ENCODE results near the gene PDCD2. TPM values are rescaled to one million over a fixed set of nuclear protein-coding genes. Genes with fewer than 3 reads are reported as not detected.

Gene PDCD2
- total and polyA plus RNA-seq, 9 of the 15 experiments (the other 6 are each of a cell fraction or from before 2014, with no cell fraction given), result 67.3 to 430 (median 318) TPM

DNA sequence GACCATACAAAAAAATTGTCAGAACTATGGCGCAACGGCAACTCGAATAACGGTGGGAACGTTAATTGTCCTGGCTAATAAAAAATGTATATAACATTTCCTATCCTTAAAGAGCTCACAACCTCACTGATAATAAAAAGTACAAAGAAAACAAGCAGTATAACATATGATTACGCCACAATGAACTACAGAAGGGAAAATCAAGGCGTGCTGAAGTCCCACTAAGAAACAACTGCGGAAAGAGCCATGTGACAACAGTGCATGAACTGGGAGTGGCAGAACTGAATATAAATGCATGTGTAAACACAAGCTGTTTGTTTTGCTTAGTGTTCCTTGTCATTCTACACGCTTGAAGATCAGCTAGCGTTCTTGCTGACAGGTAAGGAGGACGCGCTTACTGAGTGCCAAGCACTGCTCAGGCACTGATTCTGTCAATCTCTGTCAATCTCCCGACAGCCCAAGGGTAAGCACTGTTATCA lies 30.9 kb downstream of the PDCD2 start (continued):
- TF ChIP-seq, protein P1, sequence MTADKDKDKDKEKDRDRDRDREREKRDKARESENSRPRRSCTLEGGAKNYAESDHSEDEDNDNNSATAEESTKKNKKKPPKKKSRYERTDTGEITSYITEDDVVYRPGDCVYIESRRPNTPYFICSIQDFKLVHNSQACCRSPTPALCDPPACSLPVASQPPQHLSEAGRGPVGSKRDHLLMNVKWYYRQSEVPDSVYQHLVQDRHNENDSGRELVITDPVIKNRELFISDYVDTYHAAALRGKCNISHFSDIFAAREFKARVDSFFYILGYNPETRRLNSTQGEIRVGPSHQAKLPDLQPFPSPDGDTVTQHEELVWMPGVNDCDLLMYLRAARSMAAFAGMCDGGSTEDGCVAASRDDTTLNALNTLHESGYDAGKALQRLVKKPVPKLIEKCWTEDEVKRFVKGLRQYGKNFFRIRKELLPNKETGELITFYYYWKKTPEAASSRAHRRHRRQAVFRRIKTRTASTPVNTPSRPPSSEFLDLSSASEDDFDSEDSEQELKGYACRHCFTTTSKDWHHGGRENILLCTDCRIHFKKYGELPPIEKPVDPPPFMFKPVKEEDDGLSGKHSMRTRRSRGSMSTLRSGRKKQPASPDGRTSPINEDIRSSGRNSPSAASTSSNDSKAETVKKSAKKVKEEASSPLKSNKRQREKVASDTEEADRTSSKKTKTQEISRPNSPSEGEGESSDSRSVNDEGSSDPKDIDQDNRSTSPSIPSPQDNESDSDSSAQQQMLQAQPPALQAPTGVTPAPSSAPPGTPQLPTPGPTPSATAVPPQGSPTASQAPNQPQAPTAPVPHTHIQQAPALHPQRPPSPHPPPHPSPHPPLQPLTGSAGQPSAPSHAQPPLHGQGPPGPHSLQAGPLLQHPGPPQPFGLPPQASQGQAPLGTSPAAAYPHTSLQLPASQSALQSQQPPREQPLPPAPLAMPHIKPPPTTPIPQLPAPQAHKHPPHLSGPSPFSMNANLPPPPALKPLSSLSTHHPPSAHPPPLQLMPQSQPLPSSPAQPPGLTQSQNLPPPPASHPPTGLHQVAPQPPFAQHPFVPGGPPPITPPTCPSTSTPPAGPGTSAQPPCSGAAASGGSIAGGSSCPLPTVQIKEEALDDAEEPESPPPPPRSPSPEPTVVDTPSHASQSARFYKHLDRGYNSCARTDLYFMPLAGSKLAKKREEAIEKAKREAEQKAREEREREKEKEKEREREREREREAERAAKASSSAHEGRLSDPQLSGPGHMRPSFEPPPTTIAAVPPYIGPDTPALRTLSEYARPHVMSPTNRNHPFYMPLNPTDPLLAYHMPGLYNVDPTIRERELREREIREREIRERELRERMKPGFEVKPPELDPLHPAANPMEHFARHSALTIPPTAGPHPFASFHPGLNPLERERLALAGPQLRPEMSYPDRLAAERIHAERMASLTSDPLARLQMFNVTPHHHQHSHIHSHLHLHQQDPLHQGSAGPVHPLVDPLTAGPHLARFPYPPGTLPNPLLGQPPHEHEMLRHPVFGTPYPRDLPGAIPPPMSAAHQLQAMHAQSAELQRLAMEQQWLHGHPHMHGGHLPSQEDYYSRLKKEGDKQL (CRISPR knock-in tag; IDR thresholded peaks at IDR 0.05; ENCODE audit: borderline replicate concordance), result no peak
- no peak for TF ChIP-seq RFX1 (IDR thresholded peaks at IDR 0.05)
- TF ChIP-seq TEAD4 (IDR thresholded peaks at IDR 0.05; ENCODE audit: low read length), result no peak
- no peak for TF ChIP-seq TEAD4 (CRISPR knock-in tag; IDR thresholded peaks at IDR 0.05; ENCODE audit: borderline replicate concordance)
- no peak for TF ChIP-seq ZNF3 (CRISPR knock-in tag; IDR thresholded peaks at IDR 0.05)
- TF ChIP-seq ZNF589 (CRISPR knock-in tag; IDR thresholded peaks at IDR 0.05; ENCODE audit: low read depth), result no peak
- TF ChIP-seq, protein P2, sequence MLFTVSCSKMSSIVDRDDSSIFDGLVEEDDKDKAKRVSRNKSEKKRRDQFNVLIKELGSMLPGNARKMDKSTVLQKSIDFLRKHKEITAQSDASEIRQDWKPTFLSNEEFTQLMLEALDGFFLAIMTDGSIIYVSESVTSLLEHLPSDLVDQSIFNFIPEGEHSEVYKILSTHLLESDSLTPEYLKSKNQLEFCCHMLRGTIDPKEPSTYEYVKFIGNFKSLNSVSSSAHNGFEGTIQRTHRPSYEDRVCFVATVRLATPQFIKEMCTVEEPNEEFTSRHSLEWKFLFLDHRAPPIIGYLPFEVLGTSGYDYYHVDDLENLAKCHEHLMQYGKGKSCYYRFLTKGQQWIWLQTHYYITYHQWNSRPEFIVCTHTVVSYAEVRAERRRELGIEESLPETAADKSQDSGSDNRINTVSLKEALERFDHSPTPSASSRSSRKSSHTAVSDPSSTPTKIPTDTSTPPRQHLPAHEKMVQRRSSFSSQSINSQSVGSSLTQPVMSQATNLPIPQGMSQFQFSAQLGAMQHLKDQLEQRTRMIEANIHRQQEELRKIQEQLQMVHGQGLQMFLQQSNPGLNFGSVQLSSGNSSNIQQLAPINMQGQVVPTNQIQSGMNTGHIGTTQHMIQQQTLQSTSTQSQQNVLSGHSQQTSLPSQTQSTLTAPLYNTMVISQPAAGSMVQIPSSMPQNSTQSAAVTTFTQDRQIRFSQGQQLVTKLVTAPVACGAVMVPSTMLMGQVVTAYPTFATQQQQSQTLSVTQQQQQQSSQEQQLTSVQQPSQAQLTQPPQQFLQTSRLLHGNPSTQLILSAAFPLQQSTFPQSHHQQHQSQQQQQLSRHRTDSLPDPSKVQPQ (CRISPR knock-in tag; IDR thresholded peaks at IDR 0.05; ENCODE audit: borderline replicate concordance), result no peak
- no peak for TF ChIP-seq MAFG (tag; conservative IDR thresholded peaks at IDR 0.05)
- TF ChIP-seq HEY1 (CRISPR knock-in tag; IDR thresholded peaks at IDR 0.05; ENCODE audit: borderline replicate concordance), result no peak
- TF ChIP-seq, protein P3, sequence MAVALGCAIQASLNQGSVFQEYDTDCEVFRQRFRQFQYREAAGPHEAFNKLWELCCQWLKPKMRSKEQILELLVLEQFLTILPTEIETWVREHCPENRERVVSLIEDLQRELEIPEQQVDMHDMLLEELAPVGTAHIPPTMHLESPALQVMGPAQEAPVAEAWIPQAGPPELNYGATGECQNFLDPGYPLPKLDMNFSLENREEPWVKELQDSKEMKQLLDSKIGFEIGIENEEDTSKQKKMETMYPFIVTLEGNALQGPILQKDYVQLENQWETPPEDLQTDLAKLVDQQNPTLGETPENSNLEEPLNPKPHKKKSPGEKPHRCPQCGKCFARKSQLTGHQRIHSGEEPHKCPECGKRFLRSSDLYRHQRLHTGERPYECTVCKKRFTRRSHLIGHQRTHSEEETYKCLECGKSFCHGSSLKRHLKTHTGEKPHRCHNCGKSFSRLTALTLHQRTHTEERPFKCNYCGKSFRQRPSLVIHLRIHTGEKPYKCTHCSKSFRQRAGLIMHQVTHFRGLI (CRISPR knock-in tag; IDR thresholded peaks at IDR 0.05), result no peak
- TF ChIP-seq, protein P4, sequence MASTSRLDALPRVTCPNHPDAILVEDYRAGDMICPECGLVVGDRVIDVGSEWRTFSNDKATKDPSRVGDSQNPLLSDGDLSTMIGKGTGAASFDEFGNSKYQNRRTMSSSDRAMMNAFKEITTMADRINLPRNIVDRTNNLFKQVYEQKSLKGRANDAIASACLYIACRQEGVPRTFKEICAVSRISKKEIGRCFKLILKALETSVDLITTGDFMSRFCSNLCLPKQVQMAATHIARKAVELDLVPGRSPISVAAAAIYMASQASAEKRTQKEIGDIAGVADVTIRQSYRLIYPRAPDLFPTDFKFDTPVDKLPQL (IDR thresholded peaks at IDR 0.05; ENCODE audit: extremely low read depth, insufficient read length), result no peak
- TF ChIP-seq CBX2 (IDR thresholded peaks at IDR 0.05; ENCODE audit: insufficient read depth, low read length, poor library complexity, severe bottlenecking), result no peak
- peak; percentile 89 for TF ChIP-seq SAP30 (IDR thresholded peaks at IDR 0.05; ENCODE audit: borderline replicate concordance, insufficient read depth, low read depth, low read length, poor library complexity, severe bottlenecking)
- TF ChIP-seq, protein P5, sequence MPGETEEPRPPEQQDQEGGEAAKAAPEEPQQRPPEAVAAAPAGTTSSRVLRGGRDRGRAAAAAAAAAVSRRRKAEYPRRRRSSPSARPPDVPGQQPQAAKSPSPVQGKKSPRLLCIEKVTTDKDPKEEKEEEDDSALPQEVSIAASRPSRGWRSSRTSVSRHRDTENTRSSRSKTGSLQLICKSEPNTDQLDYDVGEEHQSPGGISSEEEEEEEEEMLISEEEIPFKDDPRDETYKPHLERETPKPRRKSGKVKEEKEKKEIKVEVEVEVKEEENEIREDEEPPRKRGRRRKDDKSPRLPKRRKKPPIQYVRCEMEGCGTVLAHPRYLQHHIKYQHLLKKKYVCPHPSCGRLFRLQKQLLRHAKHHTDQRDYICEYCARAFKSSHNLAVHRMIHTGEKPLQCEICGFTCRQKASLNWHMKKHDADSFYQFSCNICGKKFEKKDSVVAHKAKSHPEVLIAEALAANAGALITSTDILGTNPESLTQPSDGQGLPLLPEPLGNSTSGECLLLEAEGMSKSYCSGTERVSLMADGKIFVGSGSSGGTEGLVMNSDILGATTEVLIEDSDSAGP (CRISPR knock-in tag; IDR thresholded peaks at IDR 0.05), result no peak
- no peak for TF ChIP-seq FOXP1 (CRISPR knock-in tag; IDR thresholded peaks at IDR 0.05)

Data from K562 (cell line).